Astrocyte of the hippocampus (primary cell): Measurements from ENCODE around the gene RERG.

Source experiments
- DNase-seq: peaks from one replicate; pipeline ENCODE4 v3.0.0; 2011; ENCODE audit warnings: low read depth, low spot score

RERG gene

DNA sequence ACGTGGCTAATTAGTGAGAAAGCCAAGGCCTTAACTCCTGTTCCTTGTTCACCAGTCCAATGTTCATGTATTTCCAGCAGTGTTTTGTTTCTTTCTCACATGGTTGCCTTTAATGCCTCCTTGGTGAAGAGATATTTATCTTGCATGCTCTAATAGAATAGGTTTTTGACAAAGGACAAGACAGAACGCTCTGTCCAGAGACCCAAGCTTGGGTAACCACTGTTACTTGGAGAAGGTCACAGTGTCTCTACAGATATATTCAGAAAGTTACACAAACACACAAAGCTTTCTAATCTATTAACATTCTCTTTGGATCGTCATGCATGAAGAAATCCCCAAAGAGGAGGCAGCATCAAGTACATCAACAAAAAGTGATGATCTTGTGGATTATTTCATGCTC is 33.1 kb downstream of the RERG start:
- DNase-seq, result no peak

DNA sequence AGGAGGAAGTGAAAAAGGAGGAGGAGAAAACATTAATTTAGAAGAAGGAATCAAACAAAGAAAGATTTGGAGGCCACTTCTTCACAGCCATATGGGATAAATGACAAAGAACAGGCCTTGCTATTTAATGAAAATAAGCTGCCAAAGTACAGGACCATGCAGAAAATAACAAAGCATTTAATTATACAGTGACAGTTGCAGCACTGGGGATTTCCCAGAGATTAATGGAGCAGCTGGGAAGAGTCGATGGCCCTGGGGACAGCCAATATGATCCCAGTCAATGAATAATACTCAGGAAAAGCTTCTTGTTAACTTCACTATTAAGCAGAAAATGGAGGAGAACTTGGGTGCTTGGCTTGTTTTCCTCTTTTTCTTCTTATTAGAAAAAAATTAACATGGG is 34.6 kb downstream of the RERG start:
- no peak for DNase-seq

DNA sequence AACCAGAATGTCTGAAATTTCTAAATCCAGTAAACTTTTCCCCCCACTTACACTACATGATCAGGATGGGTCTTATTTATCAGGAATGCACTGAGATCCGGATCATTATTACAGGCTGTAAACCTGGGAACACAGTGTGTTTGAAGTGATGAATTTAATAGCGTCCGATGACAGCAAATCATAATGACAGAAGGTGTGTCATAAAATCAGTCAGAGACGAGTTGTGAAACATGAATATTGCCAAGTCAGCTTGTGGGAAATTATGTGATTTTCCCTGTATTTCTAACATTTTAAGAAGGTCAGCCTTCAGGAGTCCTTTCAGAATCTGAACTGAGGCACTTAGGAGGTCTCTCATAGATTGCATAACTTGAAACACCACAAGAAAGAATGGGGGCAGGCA is 36.7 kb downstream of the RERG start:
- no peak for DNase-seq

DNA sequence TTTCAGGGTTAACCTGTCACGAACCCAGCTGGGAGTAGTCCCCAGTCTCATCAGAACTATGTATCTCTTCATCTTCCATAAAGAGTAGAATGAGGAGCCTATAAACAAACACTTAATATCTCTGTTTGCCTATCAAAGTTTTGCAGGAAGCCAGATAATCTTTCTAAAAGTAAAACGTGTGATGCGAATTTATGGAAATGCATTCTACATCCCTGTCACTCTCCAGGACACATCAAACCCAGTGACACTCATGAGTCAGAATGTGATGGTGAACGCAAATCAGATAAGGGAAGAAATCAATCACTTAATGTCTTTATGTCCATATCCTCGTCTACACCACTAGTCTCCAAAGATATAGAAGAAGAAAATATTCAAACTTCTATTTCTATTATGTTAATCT is 37.4 kb downstream of the RERG start:
- DNase-seq, result no peak

DNA sequence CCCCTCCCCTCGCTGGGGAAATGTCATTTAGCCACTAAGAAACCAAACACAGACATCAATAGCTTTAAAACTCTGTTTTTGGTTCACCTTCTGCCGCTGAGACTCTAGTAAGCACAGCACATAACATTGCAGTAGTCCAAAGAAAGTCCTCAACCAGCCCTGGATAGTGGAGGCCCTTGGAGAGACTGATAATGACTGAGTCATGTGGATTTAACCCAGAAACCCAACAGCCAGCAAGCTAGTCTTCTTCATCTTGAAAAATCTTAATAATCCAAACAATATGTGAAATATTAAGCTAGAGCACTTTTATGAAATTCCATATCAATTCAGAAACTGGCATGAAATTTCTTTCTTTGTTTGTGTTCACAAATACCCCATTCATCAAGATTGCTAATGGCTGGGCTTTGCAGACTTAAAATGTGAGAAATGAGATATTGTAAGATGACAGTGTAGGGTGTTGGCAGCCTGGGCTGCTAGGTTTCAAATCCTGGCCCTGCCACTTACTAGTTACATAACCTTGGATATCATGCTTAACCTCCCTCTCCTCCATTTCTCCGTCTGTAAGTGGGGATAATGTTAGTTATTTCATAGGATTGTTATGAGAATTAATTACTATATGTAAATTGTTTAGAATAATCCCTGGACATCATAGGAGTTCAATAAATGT is 40.1 kb downstream of the RERG start:
- no peak for DNase-seq

DNA sequence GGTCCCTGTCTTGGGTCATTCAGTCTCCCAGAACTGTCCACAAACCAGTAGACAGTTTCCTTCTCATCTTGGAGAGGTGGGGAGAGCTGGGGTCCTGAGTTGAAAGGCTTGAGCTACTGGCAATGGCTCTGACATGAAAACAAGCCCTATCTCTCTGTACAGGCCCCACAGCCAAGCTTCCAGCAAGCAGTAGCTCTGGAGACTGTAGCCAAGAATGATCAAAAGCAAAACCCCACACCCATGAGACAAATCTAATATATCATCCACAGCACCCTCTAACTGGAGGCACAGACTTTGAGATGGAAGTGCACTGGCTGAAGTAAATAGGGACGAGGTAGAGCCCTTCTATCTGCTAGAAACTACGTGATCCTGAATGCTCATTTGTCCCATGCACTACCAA is 40.9 kb downstream of the RERG start:
- no peak for DNase-seq

DNA sequence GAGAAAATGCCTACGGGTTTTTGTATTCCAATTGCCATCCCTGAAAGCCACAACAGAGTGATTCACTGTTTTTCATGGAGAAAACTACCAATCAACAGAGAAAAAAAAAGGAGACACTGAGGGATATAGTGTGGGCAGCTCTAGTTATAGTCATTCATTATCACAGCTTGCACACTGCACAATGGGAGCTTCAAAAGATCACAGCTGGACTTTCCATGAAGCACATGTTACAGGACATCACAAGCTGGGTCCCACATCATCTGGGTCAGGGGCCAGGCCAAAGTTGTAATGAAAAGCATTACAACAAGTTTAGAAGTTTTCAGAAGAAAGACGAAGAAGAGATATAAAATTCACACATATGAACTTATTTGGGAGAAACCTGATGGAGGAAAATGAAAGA is 41.5 kb downstream of the RERG start:
- DNase-seq, result no peak

DNA sequence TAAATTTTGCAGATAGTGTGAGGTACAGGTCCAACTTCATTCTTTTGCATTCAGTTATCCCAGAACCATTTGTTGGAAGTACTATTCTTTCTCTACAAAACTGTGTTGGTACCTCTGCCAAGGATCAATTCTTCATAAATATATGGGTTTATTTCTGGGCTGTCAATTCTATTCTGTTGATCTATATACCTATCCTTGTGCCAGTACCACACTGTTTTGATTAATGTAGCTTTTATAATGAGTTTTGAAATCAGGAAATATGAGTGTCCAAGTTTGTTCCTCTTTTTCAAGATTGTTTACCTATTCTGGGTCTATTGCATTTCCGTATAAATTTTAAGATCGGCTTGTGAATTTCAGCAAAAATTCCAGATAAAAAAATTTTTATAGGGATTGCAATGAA is 48.1 kb downstream of the RERG start:
- DNase-seq, result no peak

DNA sequence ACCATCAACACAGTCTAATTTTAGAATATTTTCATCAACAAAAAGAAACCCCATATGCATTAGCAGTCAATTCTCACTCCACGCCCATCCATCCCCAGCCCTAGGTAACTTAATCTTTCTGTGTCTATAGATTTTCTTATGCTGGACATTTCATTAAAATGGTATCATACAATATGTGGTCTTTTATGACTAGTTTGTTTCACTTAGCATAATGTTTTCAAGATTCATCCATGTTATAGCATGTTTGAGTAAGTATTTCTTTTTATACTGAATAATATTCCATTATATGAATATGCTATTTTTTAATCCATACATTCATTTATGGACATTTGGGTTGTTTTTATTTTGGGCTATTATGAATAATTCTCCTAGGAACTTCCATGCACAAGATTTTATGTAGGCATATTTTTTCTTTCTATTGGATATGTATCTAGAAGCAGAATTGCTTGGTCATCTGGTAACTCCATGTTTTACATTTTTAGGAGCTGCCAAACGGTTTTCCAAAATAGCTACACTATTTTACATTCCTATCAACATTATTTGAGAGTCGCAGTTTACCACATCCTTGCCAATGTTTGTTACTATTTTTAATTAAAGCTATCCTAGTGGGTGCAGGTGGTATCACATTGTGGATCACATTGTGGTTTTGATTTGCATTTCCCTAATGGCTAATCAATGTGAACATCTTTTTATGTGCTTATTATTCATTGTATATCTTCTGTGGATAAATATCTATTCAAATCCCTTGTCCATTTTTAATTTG is 49.0 kb downstream of the RERG start:
- no peak for DNase-seq

DNA sequence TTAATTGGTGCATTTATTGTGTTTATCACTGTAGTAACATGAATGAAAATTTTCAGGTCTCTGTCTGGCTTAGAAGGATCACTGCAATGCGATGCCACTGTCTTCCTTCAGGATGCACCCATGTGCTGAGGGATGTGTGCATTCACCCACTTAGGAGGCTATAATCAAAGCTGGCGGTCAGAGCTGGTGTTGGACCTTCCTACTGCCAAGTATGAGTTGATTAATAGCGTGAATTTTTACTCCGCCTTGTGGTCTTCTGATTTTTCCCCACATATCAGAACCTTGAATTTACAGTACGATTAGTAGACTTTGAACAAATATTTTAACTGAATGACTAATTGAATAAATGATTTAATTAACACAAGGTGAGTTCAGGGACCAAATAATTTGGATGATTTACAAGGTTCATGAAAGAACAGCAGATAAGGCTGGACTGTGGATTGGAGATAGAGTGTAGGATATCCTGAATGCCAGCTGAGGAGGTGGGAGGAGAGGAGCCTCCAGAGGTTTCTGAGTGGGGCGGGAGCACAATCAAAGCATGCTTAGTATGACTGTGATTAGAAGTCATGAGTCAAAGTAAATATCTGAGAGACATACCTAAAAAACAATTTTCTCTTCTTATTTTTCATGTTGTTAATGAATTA is 50.1 kb downstream of the RERG start:
- DNase-seq, result no peak

DNA sequence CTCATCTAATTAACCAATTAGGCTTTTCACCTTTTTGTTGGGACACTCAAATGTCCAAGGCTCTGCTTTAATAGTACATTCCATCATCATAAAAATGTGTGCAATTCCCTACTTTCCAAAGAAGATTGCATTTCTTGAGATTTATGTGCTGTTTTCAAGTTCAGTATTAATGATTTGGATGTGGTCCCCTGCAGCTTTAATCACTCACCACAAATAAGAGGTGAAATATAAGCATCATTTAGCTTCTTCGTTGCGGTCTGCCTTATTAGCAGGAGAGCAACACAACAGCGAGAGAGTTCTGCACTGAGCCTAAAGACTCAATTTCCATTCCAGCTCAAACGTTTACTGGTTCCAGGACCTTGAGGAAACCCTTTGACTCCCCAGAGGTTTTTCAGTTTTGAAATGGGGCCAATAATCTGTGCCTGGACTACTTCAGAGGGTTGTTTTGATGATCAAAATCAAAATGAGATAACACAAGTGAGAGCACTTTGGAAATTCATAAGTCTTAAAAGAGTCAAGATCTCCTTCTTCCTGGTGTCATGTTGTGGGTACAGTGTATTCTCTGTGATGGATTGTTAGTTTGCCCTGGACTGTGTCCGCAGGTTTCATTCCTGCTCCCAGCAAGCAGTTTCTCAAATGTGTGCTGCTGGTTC is 53.1 kb downstream of the RERG start:
- no peak for DNase-seq

DNA sequence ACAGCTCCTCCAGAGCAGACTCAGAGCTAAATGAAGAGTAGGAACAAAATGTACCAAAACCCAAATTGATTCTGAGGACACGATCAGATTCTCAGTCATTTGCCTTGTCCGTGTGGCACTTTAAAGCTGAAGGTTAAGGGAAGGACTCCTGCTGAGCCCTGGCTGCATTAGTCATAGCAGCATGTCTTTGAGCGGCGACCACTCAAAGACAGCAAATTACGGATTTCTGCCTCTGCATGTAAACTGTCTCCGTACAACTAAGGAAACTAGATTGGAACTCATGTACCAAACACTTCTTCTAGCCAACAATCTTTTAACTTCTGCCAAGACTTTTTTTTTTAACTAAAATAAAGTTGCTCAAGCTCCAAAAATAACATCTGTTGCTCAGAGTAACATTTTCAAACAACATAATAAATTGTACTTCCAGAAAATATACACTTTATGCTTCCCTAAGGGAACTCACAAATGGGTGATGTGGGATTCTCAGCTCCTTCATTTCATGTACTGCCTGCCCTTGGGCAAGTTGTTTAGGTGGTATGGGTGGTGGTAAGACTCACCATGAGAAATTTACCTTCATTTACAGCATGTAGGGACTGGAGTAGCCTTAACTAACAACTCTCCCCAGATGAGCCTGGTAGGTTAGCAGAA is 56.1 kb downstream of the RERG start:
- DNase-seq, result peak; percentile 51

DNA sequence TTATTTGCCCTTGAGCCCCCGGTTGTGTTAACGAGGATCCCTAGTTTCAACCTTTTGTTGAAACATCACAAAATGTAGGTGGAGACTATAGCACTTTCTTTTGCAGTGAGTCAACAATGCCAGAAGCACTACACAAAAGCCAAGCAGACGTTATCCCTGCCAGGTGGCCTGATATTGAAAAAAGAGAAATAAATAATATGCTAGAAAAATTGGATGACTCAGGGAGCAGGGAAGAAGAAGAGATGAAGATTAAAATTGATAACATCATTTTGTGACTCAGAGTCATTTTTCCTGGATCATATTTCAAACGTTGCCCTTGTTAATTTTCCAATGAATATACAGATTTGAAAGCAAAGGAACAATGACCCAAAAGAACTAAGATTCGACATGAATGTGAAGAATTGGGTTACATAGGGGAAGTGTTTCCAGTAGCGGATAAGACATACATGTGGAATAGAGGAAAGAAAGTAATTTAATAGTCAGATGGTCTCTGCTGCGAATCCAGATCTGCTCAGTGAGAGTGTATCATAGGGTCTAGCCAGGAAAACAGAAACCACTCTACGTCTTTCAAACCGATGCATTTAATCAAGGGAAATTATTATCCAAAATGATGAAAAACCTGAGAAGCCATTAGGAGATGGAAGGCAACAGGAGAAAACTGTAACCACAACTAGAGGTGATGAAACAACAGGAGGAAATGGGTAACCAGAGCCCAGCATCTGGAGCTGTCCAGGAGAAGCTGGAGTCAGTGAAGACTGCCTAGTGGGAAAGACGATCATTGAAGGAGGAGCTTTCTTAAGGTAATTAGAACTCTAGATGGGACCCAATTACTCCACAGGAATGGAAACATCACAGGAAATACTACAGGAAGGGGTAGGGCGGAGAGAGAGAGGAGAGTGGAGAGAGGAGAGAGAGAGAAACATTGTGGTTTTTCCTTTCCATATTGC is 57.9 kb downstream of the RERG start:
- DNase-seq, result no peak

DNA sequence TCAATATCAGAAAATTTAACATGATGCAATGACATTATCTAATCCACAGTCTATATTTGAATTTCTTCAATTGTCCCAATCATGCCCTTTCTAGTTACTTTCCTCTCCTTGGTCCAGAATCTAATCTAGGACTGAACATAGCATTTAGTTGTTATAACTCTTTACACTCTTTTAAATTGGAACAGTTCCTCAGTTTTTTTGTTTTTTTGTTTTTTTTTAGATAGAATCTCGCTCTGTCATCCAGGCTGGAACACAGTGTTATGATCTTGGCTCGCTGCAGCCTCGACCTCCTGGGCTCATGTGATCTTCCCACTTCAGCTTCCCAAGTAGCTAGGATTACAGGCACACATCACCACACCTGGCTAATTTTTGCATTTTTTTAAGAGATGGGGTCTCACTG is 63.1 kb downstream of the RERG start:
- DNase-seq, result no peak

DNA sequence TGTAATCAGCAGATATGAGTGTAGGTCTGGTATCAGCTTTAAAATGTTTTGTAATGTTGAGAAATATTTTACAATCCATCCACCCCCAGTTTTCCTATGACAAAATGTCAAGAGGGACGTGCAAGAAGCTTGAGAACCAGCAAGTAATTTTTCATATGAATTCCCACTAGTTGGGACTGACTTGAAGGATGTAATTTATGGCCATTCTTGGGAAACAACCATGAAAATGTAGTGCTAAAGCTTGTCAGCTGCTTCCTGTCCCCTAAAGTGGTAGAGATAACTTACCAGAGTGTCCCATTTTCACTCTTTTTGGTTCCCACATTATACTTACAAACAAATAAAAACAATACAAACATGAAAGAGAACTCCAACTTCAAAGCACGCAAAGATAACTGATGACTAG is 63.9 kb downstream of the RERG start:
- no peak for DNase-seq

DNA sequence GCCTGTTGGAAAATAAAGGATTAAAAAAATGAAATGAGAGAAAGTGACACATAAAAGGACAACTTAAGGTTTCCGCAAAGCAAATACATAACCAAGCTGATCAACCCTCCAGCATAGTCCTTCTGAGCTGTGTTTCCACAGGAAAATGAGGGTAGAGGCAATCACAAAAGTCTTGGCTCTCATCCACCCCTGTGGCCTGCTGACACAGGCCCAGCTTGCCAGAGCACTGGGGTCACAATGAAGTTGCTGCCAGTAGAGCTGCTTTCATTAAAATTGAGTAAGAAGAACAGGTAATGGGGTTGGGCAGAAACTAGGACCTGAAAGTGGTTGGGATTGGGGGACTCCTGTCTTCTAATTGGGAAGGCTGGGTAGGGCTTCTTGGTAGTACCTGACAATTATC is 65.9 kb downstream of the RERG start:
- DNase-seq, result peak; percentile 46

DNA sequence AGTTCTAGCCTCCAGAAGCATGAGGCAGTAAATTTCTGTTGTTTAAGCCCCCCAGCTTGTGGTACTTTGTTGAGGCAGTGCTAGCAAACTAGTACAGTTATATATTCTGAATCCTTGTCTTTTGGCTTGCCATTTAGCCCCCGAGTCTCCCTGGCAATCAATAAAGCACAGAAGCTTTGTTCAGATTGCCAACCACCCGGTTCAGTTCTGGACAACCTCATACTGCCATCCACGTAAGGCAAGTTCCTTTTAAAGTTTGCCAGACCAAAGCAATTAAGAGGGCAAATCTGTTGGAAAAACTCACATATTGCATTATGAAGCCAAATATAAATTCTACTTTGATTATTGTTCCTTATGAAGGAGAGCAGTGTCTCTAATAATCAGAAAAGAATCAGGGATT is 67.1 kb downstream of the RERG start:
- no peak for DNase-seq

DNA sequence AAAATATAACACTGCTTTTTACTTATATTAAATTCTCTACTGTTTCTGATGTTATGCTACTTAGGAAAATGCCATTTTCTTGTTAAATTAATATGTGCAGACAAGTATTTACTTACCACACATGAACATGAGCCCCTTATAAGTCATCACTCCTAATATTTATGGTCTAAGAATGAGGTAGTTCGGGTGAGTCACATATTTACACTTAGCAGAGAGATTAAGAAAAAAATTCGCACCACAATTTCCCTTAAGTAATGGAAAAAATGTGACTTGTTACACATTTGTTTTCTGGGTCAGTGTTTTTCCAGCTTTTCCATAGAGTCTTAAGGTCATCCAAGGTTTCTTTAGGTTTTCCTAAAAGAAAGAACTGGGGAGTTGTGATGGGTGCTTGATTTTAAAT is 68.3 kb downstream of the RERG start:
- DNase-seq, result peak; percentile 62

DNA sequence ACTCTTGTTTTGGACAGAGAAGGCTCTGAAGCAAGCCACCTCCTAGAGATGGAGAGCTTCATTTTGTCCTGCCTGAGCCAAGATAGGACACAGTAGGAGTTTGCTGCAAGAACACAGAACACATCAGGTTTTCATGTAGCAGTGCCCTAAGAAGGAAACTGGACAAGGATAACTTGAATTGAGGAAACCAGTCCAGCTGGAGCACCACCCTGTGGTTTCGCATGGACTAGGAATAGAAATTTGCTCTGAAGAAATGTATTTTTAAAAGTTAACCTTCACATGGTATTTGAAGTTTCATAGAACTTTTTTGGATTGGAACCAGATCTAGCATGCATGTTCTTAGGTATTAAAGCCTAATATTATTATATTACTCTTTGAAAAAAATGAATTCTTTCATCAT is 68.8 kb downstream of the RERG start:
- peak; percentile 27 for DNase-seq

DNA sequence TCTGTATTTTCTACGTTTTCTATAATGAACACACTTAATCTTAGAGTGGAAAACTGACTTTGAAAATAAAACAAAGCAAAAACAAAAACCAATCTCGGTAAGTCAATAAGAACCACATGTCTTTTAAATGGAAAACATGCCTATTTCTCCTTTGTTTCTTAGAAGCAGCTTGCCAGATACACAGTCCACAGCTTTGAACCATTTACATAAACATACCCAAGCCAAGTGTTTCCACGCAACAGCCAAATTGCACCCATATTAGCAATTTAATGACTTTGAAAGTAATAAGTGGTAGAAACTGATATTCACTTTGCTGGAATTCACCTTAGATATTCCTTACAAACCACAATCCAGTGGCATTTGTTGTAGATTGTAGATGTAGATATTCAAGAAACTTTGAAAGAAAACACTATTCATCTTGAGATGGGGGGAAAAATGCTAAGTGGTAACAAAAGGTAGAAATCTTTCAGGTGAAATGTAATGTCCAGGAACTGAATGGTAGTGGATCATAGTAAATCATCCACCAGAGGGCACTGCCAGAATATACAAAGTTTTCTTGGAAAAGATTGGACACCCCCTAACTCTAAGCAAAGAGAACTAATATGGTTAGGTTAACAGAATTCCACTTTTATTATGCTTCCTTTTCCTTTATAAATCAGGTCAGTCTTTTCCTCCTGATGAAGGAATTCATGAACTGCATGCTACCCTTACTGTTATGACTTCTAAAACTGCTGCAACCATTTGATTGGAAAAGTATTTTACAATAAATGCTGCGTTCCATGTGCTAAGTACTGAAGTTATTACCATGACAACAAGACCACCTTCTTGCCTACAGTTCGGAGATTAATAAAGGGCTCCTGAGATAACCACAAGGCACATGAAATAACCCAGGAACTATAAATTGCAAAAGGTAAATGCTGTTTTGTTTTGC is 69.8 kb downstream of the RERG start:
- peak; percentile 39 for DNase-seq
